NB4 (cell line): ENCODE results near the gene FAM170B.

ENCODE experiments used
- MAX ChIP-seq: IDR thresholded peaks from 2 replicates; pipeline ENCODE4 v1.6.1; 2011; ENCODE audit warnings: low read depth, low read length
- MYC ChIP-seq: IDR thresholded peaks from 2 replicates; pipeline ENCODE4 v1.6.1; 2011; ENCODE audit warnings: low read depth, low read length
- POLR2A ChIP-seq: IDR thresholded peaks from 2 replicates; pipeline ENCODE4 v1.6.1; 2011; ENCODE audit warnings: mild to moderate bottlenecking; ENCODE audit not compliant: insufficient read length; ENCODE audit errors: extremely low read depth
- TF ChIP-seq, protein P1 (sequence below): IDR thresholded peaks from one replicate; pipeline ENCODE4 v1.5.1; 2012; ENCODE audit warnings: low read depth, low read length

DNA sequence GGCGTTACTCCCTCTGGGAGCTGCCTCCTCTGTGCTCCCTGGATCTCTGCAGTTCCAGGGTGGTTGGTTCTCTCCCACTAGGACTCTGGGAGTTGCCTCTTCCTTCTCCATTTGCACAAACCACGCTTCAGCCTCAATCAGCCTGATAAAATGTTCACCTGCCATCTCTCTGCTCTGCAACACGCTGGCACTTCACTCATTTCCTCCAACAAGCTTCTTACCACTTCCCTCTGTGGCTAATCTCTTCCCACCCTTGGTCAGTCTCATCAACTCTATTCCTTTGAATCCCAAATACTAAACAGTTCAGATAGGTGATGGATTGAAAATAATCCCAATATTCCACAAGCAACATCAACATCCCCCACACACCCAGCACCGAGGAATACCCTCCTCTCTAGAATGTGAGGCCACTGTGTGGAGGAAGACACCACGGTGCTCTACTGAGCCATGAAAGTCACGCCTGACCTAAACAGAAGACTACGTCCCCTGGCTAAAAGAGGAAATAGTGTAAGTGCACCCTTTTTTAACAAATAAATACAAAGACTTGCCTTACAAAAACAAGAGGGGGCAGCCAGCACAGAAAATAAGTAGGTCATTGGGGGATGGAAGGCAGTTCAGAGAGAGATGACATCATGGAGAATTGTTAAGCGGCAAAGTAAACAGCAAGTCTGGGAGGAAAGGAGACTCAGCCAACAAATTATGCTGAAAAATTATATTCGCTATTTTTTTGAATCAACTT, 1.9 kb upstream of the FAM170B start:
- TF ChIP-seq POLR2A = no peak
- TF ChIP-seq MYC = no peak
- TF ChIP-seq, protein P1, sequence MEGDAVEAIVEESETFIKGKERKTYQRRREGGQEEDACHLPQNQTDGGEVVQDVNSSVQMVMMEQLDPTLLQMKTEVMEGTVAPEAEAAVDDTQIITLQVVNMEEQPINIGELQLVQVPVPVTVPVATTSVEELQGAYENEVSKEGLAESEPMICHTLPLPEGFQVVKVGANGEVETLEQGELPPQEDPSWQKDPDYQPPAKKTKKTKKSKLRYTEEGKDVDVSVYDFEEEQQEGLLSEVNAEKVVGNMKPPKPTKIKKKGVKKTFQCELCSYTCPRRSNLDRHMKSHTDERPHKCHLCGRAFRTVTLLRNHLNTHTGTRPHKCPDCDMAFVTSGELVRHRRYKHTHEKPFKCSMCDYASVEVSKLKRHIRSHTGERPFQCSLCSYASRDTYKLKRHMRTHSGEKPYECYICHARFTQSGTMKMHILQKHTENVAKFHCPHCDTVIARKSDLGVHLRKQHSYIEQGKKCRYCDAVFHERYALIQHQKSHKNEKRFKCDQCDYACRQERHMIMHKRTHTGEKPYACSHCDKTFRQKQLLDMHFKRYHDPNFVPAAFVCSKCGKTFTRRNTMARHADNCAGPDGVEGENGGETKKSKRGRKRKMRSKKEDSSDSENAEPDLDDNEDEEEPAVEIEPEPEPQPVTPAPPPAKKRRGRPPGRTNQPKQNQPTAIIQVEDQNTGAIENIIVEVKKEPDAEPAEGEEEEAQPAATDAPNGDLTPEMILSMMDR = no peak
- TF ChIP-seq MAX = no peak
